C4-2B (cell line): ENCODE results near the gene ARL15.

Source experiments
- H3K27ac ChIP-seq: fragments of 450-650 bp; 2 replicates; pipeline ENCODE4 v1.5.1; 2017
- CTCF ChIP-seq: fragments of 450-650 bp; conservative IDR thresholded peaks from 2 replicates; pipeline ENCODE4 v1.5.1; 2017; ENCODE audit warnings: mild to moderate bottlenecking
- ZFX ChIP-seq: fragments of 450-650 bp; IDR thresholded peaks from 2 replicates; pipeline ENCODE4 v1.6.1; 2017

The ARL15 gene

GRCh38 chr5:54037205-54037604, 273.2 kb downstream of the ARL15 start:
- H3K27ac ChIP-seq, result no peak overlapping the region
- TF ChIP-seq CTCF (no peak), ZFX (no peak)

GRCh38 chr5:54030981-54031380, 279.4 kb downstream of the ARL15 start:
- H3K27ac ChIP-seq, result no peak overlapping the region
- TF ChIP-seq CTCF (no peak), ZFX (no peak)

- TF ChIP-seq ZFX (no peak), CTCF (no peak)
- no peak overlapping the region for H3K27ac ChIP-seq
Measured at GRCh38 chr5:54024466-54024865, 285.9 kb downstream of the ARL15 start.

- TF ChIP-seq CTCF, result no peak
- H3K27ac ChIP-seq, result no peak overlapping the region
Measured at GRCh38 chr5:54022223-54022622, 288.1 kb downstream of the ARL15 start.

- H3K27ac ChIP-seq, result no peak overlapping the region
Measured at GRCh38 chr5:54021431-54022164, 288.8 kb downstream of the ARL15 start.

GRCh38 chr5:54018438-54018837, 291.9 kb downstream of the ARL15 start:
- H3K27ac ChIP-seq, result no peak overlapping the region
- no peak for TF ChIP-seq ZFX
- no peak for TF ChIP-seq CTCF

More at GRCh38 chr5:54021431-54022164, 288.8 kb downstream of the ARL15 start:
- TF ChIP-seq ZFX, result no peak
- TF ChIP-seq CTCF, result no peak

- no peak for TF ChIP-seq CTCF
- H3K27ac ChIP-seq, result no peak overlapping the region
Measured at GRCh38 chr5:54017580-54017979, 292.8 kb downstream of the ARL15 start.
